GM12864 (cell line): Measurements from ENCODE around the gene ZYG11B.
"Not testable (repeated sequence)": the region's sequence is repeated elsewhere in the genome, so short reads cannot be mapped to it uniquely, and the experiment has no call there.

Experiments
- DNase-seq: peaks from one replicate; pipeline ENCODE4 v3.0.0-alpha.2; 2011; ENCODE audit warnings: low read depth
- H3K4me3 ChIP-seq: 2 replicates; pipeline ENCODE4 v1.5.1; 2011; ENCODE audit warnings: mild to moderate bottlenecking, low read depth, low read length, control low read depth
- CTCF ChIP-seq: IDR thresholded peaks from 2 replicates; pipeline ENCODE4 v1.5.1; 2011; ENCODE audit warnings: low read depth, mild to moderate bottlenecking, moderate library complexity, low read length, control low read depth, inconsistent platforms; ENCODE audit errors: missing control alignments

ZYG11B gene

DNA sequence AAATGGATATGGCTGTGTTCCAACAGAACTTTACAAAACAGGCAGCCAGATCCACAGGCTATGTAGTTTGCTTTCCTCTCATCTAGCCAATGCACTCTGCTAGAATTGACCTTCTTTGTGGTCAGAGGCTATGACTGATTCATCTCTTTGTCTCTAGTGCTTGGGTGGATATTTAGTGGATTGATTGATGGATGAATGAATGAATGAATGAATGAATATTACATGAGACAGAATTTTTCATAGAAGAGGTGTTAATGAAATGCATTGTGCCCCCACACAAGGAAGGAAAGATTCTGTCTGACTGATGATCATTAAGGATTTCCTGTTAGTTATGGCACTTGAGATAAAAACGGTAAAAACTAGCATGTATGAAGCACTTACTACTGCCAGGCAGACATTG lies 65.8 kb downstream of the ZYG11B start:
- no peak for TF ChIP-seq CTCF

GRCh38 chr1:52793717-52794116 lies 67.5 kb downstream of the ZYG11B start:
- H3K4me3 ChIP-seq, DNase-seq: not testable (repeated sequence)

More for the DNA sequence above, 65.8 kb downstream of the ZYG11B start:
- DNase-seq = no peak
- H3K4me3 ChIP-seq = no peak overlapping the region

- H3K4me3 ChIP-seq = no peak overlapping the region
- no peak for TF ChIP-seq CTCF
- no peak for DNase-seq
Observed at GRCh38 chr1:52795464-52795863, 69.2 kb downstream of the ZYG11B start.

GRCh38 chr1:52798331-52798730 lies 72.1 kb downstream of the ZYG11B start:
- no peak for DNase-seq
- no peak overlapping the region for H3K4me3 ChIP-seq
- TF ChIP-seq CTCF = no peak

DNA sequence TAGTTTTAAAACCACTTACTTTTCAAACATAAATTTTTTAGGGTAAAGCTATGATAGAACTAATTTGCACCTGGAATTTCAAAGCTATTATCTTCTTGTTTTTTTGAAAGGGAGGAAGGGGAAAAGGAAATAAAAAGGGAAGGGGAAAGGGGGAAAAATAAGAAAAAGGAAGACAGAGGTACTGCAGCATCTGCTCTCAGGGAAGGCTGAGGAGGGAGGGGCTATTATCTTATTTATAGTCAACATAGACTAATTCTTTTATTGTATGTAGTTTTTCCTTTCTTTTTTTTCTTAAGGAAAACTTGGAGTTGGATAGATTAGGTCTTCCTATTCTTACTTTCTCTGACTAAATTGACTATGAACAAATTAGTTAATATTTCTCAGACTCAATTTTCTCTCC lies 74.8 kb downstream of the ZYG11B start:
- TF ChIP-seq CTCF = no peak
- H3K4me3 ChIP-seq = no peak overlapping the region
- DNase-seq = no peak

DNA sequence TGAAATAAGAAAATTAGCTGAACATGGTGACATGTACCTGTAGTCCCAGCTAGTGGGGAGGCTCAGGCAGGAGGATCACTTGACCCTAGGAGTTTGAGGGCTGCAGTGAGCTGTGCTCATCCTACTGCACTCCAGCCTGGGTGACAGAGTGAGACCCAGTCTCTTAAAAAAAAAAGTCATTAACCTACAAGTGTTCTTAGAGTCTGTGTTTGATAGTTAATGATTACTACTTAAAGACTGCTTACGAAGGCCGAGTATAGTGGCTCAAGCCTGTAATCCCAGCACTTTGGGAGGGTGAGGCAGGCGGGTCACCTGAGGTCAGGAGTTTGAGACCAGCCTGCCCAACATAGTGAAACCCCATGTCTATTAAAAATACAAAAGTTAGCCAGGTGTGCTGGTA lies 77.8 kb downstream of the ZYG11B start:
- not testable (repeated sequence) for DNase-seq, H3K4me3 ChIP-seq

GRCh38 chr1:52814465-52814864 lies 88.2 kb downstream of the ZYG11B start:
- TF ChIP-seq CTCF = no peak
- H3K4me3 ChIP-seq = no peak overlapping the region
- no peak for DNase-seq

GRCh38 chr1:52820830-52821229 lies 94.6 kb downstream of the ZYG11B start:
- DNase-seq, H3K4me3 ChIP-seq: not testable (repeated sequence)

GRCh38 chr1:52825868-52826267 lies 99.6 kb downstream of the ZYG11B start:
- DNase-seq = no peak
- peak; percentile 16 for TF ChIP-seq CTCF
- H3K4me3 ChIP-seq = no peak overlapping the region
